A673 (cell line): Measurements from ENCODE around the gene PAX5.

Source experiments
- CTCF ChIP-seq: fragments of 300-800, 200-600 bp; sonication (generic); conservative IDR thresholded peaks from 2 replicates; pipeline ENCODE4 v1.5.1; 2017; ENCODE audit warnings: low read depth, mild to moderate bottlenecking, antibody characterized with exemption, low read length, moderate library complexity, mixed read lengths
- EZH2 ChIP-seq: fragments of 200-600 bp; sonication (generic); IDR thresholded peaks from 2 replicates; pipeline ENCODE4 v1.6.1; 2017; ENCODE audit warnings: borderline replicate concordance, low read depth, mild to moderate bottlenecking, mixed read lengths, antibody characterized with exemption, low read length; ENCODE audit not compliant: poor library complexity, severe bottlenecking

- TF ChIP-seq CTCF (no peak), EZH2 (no peak)
Observed at GRCh38 chr9:37026113-37026930, 7.7 kb downstream of the PAX5 start.
